Endothelial cell of umbilical vein (primary cell): ENCODE data around the gene LRIG1. TPM values are rescaled to one million over a fixed set of nuclear protein-coding genes. Genes with fewer than 3 reads are reported as not detected.
A peak's percentile ranks its signal among the peaks of the same experiment; 100 is the strongest.

Source experiments
- BruUV-seq: library from RNA; stranded (reverse); fragments of 400-500 nt; replicated peaks from 2 replicates; lab custom pipeline; 2021; lab: Mats Ljungman, UMichigan
- CTCF ChIA-PET: fragments of 300-600, 350-600 bp; sonication (Branson Sonifier 250); formaldehyde crosslinking; loops from one replicate; lab custom pipeline; 2021; ENCODE audit warnings: antibody characterized with exemption, inconsistent platforms; lab: Charles Lee
- POLR2A ChIA-PET: fragments of 300-600, 350-600 bp; sonication (Branson Sonifier 250); formaldehyde crosslinking; loops from one replicate; lab custom pipeline; 2021; ENCODE audit warnings: antibody characterized with exemption, inconsistent platforms; lab: Charles Lee
- DNase-seq: peaks from one replicate; pipeline ENCODE4 v3.0.0-alpha.2; 2011; ENCODE audit warnings: low read depth, low spot score
- FAIRE-seq: peaks from 2 replicates; lab custom pipeline; 2011; peaks lifted over from hg19 to GRCh38; lab: Jason Lieb, UNC
- H2AFZ ChIP-seq: 2 replicates; pipeline ENCODE4 v1.6.0; 2012; ENCODE audit warnings: low read depth, low read length, control low read depth, inconsistent platforms
- H3K27ac ChIP-seq: 2 replicates; pipeline ENCODE4 v1.5.1; 2011; ENCODE audit warnings: low read depth, mild to moderate bottlenecking, control low read depth, low read length, moderate library complexity; ENCODE audit not compliant: insufficient read depth
- H3K27me3 ChIP-seq, 2 experiments: 2 replicates each; pipeline versions ENCODE4 v1.6.0 to v1.6.1; 2011; ENCODE audit warnings: low read length in 2 of 2, mixed read lengths in 1 of 2; ENCODE audit not compliant: control insufficient read depth in 2 of 2, insufficient read depth in 2 of 2
- H3K36me3 ChIP-seq, 2 experiments: 2 replicates in 1 of 2; 3 replicates in 1 of 2; pipeline ENCODE4 v1.5.1; 2011; ENCODE audit warnings: low read length in 2 of 2, mild to moderate bottlenecking in 1 of 2, moderate library complexity in 1 of 2; ENCODE audit not compliant: control insufficient read depth in 2 of 2, insufficient read depth in 2 of 2; ENCODE audit errors: extremely low read depth in 1 of 2
- H3K4me1 ChIP-seq: 3 replicates; pipeline ENCODE4 v1.5.1; 2011; ENCODE audit warnings: mild to moderate bottlenecking, low read length; ENCODE audit not compliant: control insufficient read depth, insufficient read depth; ENCODE audit errors: extremely low read depth
- H3K4me2 ChIP-seq: 2 replicates; pipeline ENCODE4 v1.6.1; 2011; ENCODE audit warnings: low read length, control low read depth, mixed read lengths; ENCODE audit not compliant: insufficient read depth
- H3K4me3 ChIP-seq, 3 experiments: fragments of 200-600 bp in 1 of 3; sonication (generic), shearing (Covaris generic) in 1 of 3; replicated peaks in 1 of 3; 2 replicates each; pipeline ENCODE4 v1.5.1; 2011 to 2016; ENCODE audit warnings: control low read depth in 3 of 3, low read length in 3 of 3, mild to moderate bottlenecking in 2 of 3, inconsistent platforms in 1 of 3, low read depth in 1 of 3, moderate library complexity in 1 of 3; ENCODE audit not compliant: insufficient read depth in 1 of 3
- H3K79me2 ChIP-seq: 2 replicates; pipeline ENCODE4 v1.6.0; 2012; ENCODE audit warnings: low read length, inconsistent platforms; ENCODE audit not compliant: control insufficient read depth, insufficient read depth
- H3K9ac ChIP-seq: replicated peaks from 2 replicates; pipeline ENCODE3; 2011; ENCODE audit warnings: low read length, control low read depth; ENCODE audit not compliant: insufficient read depth; ENCODE audit errors: extremely low read depth
- H3K9me1 ChIP-seq: replicated peaks from 3 replicates; pipeline ENCODE4 v1.6.0; 2011; ENCODE audit warnings: mild to moderate bottlenecking, low read length; ENCODE audit not compliant: control insufficient read depth, insufficient read depth; ENCODE audit errors: extremely low read depth
- H3K9me3 ChIP-seq: replicated peaks from 2 replicates; pipeline ENCODE4 v1.5.1; 2012; ENCODE audit warnings: low read length, inconsistent platforms; ENCODE audit not compliant: control insufficient read depth, insufficient read depth
- H4K20me1 ChIP-seq: replicated peaks from 2 replicates; pipeline ENCODE3; 2011; ENCODE audit warnings: mild to moderate bottlenecking, low read length; ENCODE audit not compliant: control insufficient read depth, insufficient read depth; ENCODE audit errors: extremely low read depth
- EZH2 ChIP-seq: IDR thresholded peaks from 2 replicates; pipeline ENCODE4 v1.6.1; 2012; ENCODE audit warnings: borderline replicate concordance, low read depth, mild to moderate bottlenecking, moderate library complexity, low read length, inconsistent platforms; ENCODE audit not compliant: severe bottlenecking
- FOS ChIP-seq: IDR thresholded peaks from 2 replicates; pipeline ENCODE4 v1.6.1; 2011; ENCODE audit warnings: mild to moderate bottlenecking, low read length, moderate library complexity, borderline replicate concordance; ENCODE audit not compliant: insufficient read depth
- GATA2 ChIP-seq: IDR thresholded peaks from 2 replicates; pipeline ENCODE4 v1.7.0; 2011; ENCODE audit warnings: low read depth, mild to moderate bottlenecking, moderate library complexity, mixed read lengths, low read length; ENCODE audit not compliant: insufficient read length, insufficient read depth
- MYC ChIP-seq: IDR thresholded peaks from one replicate; pipeline ENCODE4 v1.6.1; 2011; ENCODE audit warnings: mild to moderate bottlenecking, low read depth, low read length
- POLR2AphosphoS5 ChIP-seq: IDR thresholded peaks from 2 replicates; pipeline ENCODE4 v1.6.1; 2012; ENCODE audit warnings: low read depth, mild to moderate bottlenecking, control low read depth, low read length, moderate library complexity; ENCODE audit not compliant: insufficient read depth
- dilution Hi-C: fragments of 300-500 bp; cut with MboI; formaldehyde crosslinking; loops from one replicate; pipeline ENCODE4 v1.15.0; 2019; ENCODE audit warnings: low sequenced_read_pairs; ENCODE audit not compliant: extremely low pct_ligation_motif_present
- intact Hi-C: fragments of 100-400 bp; cut with micrococcal nuclease; formaldehyde crosslinking; loops from one replicate; pipeline ENCODE4 v1.10.0; 2022
- polyA plus RNA-seq, 4 experiments: library from polyadenylated mRNA; depleted of rRNA in 3 of 4; stranded (reverse) in 3 of 4; unstranded in 1 of 4; fragments of >200 nt; gene quantifications; 2 replicates each; pipeline versions ENCODE4 v1.2.1 to v1.2.3, GENCODE V29; 2011 to 2012; ENCODE audit warnings: missing spikeins in 1 of 4
- total RNA-seq: library from RNA; stranded (reverse); gene quantifications from 2 replicates; pipeline ENCODE4 v1.2.3, GENCODE V29; 2021
- TF ChIP-seq, protein P1 (sequence below): IDR thresholded peaks from 2 replicates; pipeline ENCODE4 v1.6.1; 2011; ENCODE audit not compliant: insufficient read depth, insufficient read length

The LRIG1 gene
- total and polyA plus RNA-seq, 2 donors (not counting 3 experiments of a cell fraction or from before 2014, with no cell fraction given), result 50.3 to 52.2 TPM

DNA sequence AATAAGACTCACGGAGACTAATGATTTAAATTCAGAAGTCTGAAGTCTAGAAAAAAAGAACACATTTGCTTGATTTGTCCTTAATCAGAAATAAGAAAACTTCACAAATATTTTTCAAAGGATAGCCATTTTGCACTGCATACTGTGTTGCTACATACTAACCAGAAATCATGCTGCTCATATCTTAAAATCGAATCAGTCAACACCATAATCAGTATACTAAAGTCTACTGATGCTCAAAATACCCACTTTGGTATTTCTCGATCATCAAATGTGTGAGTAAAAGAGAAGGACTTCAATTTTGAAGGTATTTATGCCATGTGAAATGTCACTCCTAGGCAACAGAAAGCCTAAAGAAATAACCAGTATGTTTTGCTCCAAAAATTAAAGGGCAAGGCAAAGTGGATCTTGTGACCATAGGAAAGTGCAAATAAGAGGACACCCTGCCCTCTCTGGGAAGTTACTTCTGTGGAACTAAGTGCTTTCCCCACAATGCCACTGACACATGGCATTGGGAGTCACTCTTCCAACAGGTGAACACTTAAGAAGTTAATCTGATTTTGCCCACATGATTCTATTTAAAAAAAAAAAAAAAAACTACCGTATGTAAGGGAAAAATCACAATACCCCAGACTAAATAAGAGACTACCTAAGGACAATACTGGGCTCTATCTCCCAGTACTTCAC lies 2.7 kb downstream of the LRIG1 start:
- Histone ChIP-seq H3K4me2 (peak overlapping the region; percentile 87), H3K27ac (no peak overlapping the region), H3K9ac (peak overlapping the region; percentile 68), H3K4me1 (peaks cover 17% of the 10 kb centered on the region), H4K20me1 (no peaks in the 10 kb centered on the region), H3K9me3 (no peaks in the 10 kb centered on the region), H2AFZ (no peak overlapping the region), H3K36me3 (no peaks in the 10 kb centered on the region), H3K4me3 (peak overlapping the region in 2 of 3 experiments; percentile 70 to 93), H3K27me3 (peaks cover 4 to 12% of the 10 kb centered on the region in 2 experiments), H3K9me1 (no peaks in the 10 kb centered on the region), H3K79me2 (peaks cover 56% of the 10 kb centered on the region)
- CTCF ChIA-PET, result interaction anchor here (0.9 to 2.6 kb wide), 2 partner anchors 40 to 90 kb away, joined by 3 to 10 read pairs; no protein-coding TSS in a partner anchor
- no TSS peak for BruUV-seq
- TF ChIP-seq FOS (no peak), EZH2 (no peak), POLR2AphosphoS5 (no peak), GATA2 (no peak), MYC (no peak)
- TF ChIP-seq, protein P1, sequence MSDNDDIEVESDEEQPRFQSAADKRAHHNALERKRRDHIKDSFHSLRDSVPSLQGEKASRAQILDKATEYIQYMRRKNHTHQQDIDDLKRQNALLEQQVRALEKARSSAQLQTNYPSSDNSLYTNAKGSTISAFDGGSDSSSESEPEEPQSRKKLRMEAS, result no peak
- intact Hi-C loops (no loop called here), dilution Hi-C loops (no loop called here)
- FAIRE-seq (no peak), DNase-seq (peak; percentile 48)
- POLR2A ChIA-PET, result no interaction called here
